ENCODE results near the gene CNRIP1. TPM values are rescaled to one million over a fixed set of nuclear protein-coding genes. Genes with fewer than 3 reads are reported as not detected.

CNRIP1 gene
- total RNA-seq, 1 experiment from 2014 or later: 20.8 TPM

DNA sequence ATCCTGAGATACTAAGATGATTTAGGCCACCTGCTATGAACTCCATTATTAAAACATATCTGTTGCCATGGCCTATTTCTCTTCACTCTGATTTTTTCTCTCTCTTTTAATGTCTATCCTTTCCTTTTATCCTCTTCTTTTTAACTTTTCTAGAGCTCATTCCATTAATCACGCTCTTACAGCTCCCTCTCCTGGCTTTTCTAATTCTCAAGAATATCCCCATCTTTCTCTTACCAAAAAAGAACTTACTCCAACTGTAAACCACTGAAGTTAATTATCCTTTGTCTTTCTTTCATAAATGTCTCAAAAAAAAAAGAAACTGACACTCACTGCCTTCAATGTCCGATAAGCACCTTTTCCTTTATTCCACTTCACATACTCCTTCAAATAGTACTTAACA lies 75.3 kb downstream of the CNRIP1 start:
- Histone ChIP-seq H3K27ac (no peak overlapping the region), H3K4me1 (no peaks in the 10 kb centered on the region; the same call in 1 of the 2 replicates), H3K36me3 (peaks cover 14% of the 10 kb centered on the region; the same call in 1 of the 2 replicates), H3K27me3 (no peaks in the 10 kb centered on the region), H3K9me3 (replicated peaks) (no peaks in the 10 kb centered on the region), H3K4me3 (no peak overlapping the region)
- DNase-seq: no peak

Other genes starting within 250 kb of the CNRIP1 start
- gene PNO1, start 162.1 kb downstream of the CNRIP1 start, total RNA-seq (2014; rRNA removed; shearing (Covaris generic)): 48.8 and 50.3 TPM in 2 replicates
- 49.0 and 50.8 TPM in 2 replicates for gene PPP3R1, start 67.4 kb downstream of the CNRIP1 start, total RNA-seq (2014; rRNA removed; shearing (Covaris generic))
- 0.10 TPM in 1 of 2 replicates, not detected in the other for gene PLEK, start 45.3 kb upstream of the CNRIP1 start, total RNA-seq (2014; rRNA removed; shearing (Covaris generic))
- 1.8 and 2.5 TPM in 2 replicates for gene FBXO48, start 147.3 kb upstream of the CNRIP1 start, total RNA-seq (2014; rRNA removed; shearing (Covaris generic))
- 4.6 TPM in 2 replicates for gene APLF, start 147.6 kb upstream of the CNRIP1 start, total RNA-seq (2014; rRNA removed; shearing (Covaris generic))